KOPT-K1 (cell line): ENCODE results near the gene FAM210B.
"Not testable (repeated sequence)": the region's sequence is repeated elsewhere in the genome, so short reads cannot be mapped to it uniquely, and the experiment has no call there.

Experiments used
- H3K27ac ChIP-seq: fragments of 200-600 bp; sonication (generic); 2 replicates; pipeline ENCODE4 v1.5.1; 2016; ENCODE audit warnings: antibody characterized with exemption, mild to moderate bottlenecking, low read depth, low read length; ENCODE audit not compliant: poor library complexity, severe bottlenecking
- H3K36me3 ChIP-seq: fragments of 200-600 bp; sonication (generic); 2 replicates; pipeline ENCODE4 v1.5.1; 2017; ENCODE audit warnings: antibody characterized with exemption, mild to moderate bottlenecking, low read length, moderate library complexity; ENCODE audit not compliant: insufficient read depth
- H3K9me3 ChIP-seq: fragments of 200-600 bp; sonication (generic); 2 replicates; pipeline ENCODE4 v1.5.1; 2017; ENCODE audit warnings: antibody characterized with exemption, low read length, mild to moderate bottlenecking; ENCODE audit not compliant: insufficient read depth, poor library complexity, severe bottlenecking

FAM210B gene

DNA sequence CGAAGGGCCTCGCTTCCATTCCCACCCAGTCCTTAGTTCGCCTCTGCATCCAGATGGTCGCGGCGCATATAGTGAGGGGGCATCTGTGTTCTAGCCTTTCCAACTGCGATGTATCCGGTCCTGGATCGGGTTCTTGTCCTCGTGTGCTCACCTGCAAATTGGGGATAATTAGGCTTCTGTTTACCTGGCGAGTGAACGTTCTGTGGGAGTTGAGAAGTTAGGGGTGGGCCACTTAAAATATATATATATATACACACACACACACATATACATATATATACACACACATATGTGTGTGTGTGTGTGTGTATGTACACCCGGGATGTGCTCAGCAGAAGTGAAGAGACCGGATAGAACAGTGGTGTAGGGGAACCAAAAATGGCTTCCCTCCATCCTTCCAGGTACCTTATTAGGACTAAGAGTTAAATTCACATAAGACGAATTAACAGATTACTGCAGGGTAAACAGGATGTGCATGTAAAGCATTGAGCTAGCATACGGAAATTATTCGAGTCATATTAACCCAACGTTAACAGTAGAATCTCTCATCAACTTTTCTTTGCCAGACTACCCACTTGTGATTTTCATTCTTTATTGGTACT, 34.2 kb downstream of the FAM210B start:
- Histone ChIP-seq H3K9me3 (no peaks in the 10 kb centered on the region), H3K36me3 (peaks cover 62% of the 10 kb centered on the region), H3K27ac (peak overlapping the region; percentile 90)

DNA sequence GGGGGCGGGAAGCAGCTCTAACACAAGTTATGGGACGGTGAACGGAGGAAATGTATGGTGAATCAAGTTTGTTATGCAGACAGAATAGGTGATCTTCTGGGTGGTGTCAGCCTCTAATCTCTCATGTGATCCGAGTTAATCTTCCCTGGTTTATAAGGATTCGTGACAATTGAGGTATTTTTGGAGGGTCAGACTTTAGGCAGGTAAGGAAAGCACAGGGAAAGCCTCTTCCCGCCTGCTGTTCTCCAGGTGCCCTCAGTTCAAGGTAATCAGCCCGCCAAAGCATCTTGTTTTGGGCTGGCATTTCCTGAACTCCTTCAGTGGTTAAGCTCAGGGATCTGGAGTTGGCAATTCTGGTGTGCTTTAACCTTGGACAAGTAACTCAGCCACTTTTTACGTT, 34.9 kb downstream of the FAM210B start:
- Histone ChIP-seq H3K27ac (peak overlapping the region; percentile 90), H3K9me3 (no peaks in the 10 kb centered on the region), H3K36me3 (peaks cover 62% of the 10 kb centered on the region)

DNA sequence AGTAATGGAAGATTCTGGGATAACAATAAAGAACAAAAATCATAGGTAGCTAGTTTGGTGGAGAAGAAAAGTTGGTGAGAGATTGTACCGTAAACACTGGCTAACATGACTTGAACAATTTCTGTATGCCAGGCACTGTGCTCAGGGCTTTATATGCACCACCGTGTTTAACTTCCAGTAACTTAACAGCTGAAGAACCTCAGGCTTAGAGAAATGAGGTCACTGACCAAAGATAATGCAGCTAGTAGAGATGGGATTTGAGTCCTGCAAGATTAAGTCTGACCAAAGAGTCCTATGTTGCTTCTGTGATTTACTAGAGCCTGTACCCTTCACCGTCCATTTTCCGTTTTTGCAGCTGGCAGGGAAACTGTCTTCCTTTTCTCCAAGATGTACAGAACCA, 36.4 kb downstream of the FAM210B start:
- Histone ChIP-seq H3K36me3 (peaks cover 62% of the 10 kb centered on the region), H3K27ac (no peak overlapping the region), H3K9me3 (no peaks in the 10 kb centered on the region)

DNA sequence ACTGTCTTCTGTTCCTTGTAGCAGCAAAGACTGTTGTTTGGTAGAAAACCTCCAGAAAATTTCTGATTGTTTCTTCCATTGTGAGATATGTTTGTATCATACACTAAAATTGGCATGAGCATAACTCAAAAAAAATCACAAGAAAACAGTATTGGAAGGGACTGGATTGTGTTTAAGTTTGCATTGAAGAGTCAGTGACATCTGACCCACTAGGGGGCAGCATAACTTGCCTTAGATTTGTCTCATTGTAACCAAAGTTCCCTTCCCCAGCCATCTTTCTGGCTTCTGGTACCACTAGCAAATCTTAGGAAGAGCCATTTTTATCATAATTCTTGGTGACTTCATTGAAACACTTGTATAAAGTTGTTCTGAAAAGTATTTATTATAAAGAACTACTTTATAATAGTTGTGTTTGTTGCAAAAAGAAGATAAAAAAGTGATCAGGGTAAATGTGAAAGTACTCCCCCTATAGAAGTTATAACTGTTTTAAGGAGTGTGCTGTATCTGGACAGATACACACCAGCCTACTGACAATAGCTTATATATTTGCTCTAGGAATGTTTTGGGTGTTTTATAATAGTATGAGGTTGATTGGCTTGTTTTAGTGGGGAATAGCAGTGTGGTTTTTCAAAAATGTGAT, 41.3 kb downstream of the FAM210B start:
- no peak overlapping the region for H3K27ac ChIP-seq
- H3K9me3 ChIP-seq, result no peaks in the 10 kb centered on the region
- H3K36me3 ChIP-seq, result peaks cover 100% of the 10 kb centered on the region

DNA sequence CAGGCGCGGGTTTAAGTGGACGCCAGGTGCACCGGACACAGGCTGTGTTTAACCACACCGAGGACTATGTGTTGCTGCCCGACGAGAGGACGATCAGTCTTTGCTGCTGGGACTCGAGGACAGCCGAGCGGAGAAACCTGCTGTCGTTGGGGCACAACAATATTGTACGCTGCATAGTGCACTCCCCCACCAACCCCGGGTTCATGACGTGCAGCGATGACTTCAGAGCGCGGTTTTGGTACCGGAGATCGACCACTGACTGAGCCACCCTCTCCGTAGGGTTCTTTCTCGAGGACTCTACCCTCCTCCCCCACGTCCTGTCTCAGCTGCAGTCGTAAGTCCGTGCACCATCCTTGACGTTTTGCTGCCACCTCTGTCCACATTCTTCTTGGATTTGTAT, 44.7 kb downstream of the FAM210B start:
- H3K36me3 ChIP-seq, result peaks cover 100% of the 10 kb centered on the region
- no peaks in the 10 kb centered on the region for H3K9me3 ChIP-seq
- H3K27ac ChIP-seq, result no peak overlapping the region

DNA sequence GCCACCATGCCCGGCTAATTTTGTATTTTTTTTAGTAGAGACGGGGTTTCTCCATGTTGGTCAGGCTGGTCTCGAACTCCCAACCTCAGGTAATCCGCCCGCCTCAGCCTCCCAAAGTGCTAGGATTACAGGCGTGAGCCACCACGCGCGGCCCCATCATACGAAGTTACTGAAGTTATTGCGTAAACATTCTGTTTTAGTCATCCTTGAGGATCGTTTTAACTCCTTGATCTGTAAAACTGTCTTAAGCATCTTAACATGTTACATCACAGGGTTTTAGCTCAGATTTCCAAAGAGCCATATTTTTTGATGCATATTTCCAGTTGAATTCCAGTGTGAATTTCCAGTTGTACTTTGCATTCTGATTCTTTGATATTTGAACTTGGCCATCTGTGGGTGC, 46.6 kb downstream of the FAM210B start:
- not testable (repeated sequence) for H3K9me3 ChIP-seq, H3K27ac ChIP-seq
- H3K36me3 ChIP-seq, result peaks cover 100% of the 10 kb centered on the region

DNA sequence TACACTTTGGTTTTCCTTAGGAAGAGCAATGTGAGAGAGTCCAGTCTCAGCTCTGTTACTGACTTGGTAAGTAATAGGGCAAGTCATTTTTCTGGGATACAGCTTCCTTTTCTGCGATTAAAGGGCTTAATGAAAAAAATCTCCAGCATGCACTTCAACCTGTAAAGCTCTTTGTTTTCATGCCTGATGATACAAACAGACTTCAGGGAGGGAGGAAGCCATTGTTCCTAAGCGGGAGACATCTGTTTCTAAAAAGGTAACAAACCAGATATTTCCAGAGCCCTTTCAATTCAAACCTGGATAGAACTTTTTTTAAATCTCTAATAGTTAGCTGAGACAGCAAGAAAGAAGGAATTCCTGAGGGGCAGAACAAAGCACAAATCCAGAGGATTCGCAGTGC, 48.1 kb downstream of the FAM210B start:
- H3K36me3 ChIP-seq, result peaks cover 84% of the 10 kb centered on the region
- H3K9me3 ChIP-seq, result no peaks in the 10 kb centered on the region
- no peak overlapping the region for H3K27ac ChIP-seq

DNA sequence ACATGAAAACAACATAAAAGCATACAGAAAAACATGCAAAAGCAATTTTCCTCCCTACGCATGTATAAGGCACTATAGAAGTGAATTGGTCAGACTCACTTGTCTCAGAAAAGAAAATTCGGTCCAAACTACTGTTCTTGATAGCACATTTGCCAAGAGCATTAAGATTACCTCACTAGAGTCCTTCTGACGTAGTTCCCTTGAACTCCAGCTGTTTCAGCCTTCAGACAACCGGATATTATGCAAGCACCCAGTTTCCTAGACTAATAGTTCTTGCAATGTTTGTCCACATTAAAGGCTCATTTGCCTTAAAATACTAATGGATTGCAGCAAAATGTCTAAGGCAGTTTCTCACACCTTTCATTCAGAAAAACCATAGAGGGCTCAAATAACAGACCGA, 50.7 kb downstream of the FAM210B start:
- Histone ChIP-seq H3K27ac (no peak overlapping the region), H3K36me3 (peaks cover 58% of the 10 kb centered on the region), H3K9me3 (no peaks in the 10 kb centered on the region)

DNA sequence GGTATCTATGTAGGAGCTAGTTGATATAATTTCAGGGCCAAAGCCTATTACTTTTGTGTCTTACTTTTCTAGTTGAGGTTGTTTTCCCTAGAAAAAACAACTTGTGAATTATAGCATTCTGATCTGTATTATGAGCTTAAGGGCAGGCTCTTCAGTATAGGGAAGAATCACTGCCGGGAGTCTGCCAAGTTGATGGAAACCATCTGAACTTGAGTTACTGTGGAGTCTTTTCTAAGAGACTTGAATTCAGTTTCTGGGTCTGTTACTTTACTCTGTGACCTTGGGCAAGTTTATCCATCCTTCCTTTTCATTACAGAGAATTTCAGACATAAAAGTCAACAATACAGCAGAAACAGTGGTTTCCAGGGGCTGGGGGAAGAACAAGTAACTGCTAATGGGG, 51.2 kb downstream of the FAM210B start:
- Histone ChIP-seq H3K36me3 (peaks cover 54% of the 10 kb centered on the region), H3K9me3 (no peaks in the 10 kb centered on the region), H3K27ac (no peak overlapping the region)

DNA sequence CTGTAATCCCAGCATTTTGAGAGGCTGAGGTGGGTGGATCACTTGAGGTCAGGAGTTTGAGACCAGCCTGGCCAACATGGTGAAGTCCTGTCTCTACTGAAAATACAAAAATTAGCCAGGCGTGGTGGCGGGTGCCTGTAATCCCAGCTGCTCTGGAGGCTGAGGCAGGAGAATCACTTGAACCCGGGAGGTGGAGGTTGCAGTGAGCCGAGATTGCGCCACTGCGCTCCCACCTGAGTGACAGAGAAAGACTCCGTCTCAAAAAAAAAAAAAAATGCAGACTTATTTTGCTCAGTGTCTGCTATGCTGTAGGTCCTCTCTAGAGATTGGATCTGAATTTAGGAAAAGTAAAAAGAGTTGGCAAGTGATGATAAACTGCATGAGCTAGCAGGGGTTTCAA, 52.5 kb downstream of the FAM210B start:
- peaks cover 42% of the 10 kb centered on the region for H3K36me3 ChIP-seq
- H3K9me3 ChIP-seq, result not testable (repeated sequence)
- H3K27ac ChIP-seq, result peak overlapping the region; percentile 62

DNA sequence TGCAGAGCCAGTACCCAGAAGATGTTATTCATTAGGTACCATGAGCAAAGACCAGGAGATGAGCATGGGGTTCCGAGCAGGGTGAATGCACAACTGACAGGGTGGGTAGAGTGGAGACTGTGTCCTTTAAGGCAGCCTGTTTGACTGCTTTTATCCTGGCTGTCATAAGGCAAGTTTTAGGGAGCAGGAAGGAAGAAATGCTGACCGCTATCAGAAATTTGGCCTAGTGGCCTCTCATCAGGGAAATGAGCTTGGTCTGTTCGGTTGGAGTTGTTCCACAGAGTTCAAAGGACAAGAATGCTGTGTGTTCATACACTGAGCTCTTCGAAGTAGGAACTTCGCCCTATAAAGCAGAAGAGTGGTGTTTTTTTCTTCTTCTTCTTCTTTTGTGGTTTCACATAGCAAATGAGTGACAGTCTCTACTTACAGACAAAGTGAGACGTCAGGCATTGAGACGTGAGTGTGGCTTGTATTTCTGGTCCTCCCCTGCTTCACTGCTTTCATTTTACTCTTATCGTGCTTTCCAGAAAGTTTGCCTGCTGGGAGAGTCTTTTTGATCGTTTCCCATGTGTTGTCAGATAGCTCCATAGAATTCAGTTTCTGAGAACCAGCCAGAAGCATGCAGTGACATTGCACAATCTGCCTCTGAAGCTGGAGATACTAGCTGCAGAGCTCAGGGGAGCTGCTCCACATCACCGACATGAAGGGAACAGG, 53.1 kb downstream of the FAM210B start, which contains the start of gene CASS4:
CASS4 (plus strand) TSS at position 502 of the 714 bp plus-strand sequence; CDS start at position 701, 199 bp downstream.
- Histone ChIP-seq H3K27ac (peak within 1 kb of the TSS; percentile 62), H3K9me3 (no peaks in the 10 kb centered on the region), H3K36me3 (peaks cover 40% of the 10 kb centered on the region)

DNA sequence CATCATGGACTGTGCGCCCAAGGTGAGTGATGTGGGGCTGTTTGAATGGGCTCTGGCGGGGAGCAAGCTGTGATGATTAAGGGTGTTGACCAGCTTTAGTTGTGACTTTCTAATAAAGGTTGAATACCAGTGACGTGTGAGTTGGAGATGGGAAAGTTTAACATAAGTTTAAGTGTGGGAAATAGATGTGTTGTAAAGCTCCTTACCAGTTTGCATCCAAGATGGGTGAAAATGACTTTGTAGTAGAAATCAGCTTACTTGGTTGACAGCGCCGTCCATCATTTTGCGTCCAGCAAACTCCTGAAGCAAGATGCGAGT, 53.7 kb downstream of the FAM210B start:
- Histone ChIP-seq H3K27ac (peak overlapping the region; percentile 62), H3K9me3 (no peaks in the 10 kb centered on the region), H3K36me3 (peaks cover 35% of the 10 kb centered on the region)

DNA sequence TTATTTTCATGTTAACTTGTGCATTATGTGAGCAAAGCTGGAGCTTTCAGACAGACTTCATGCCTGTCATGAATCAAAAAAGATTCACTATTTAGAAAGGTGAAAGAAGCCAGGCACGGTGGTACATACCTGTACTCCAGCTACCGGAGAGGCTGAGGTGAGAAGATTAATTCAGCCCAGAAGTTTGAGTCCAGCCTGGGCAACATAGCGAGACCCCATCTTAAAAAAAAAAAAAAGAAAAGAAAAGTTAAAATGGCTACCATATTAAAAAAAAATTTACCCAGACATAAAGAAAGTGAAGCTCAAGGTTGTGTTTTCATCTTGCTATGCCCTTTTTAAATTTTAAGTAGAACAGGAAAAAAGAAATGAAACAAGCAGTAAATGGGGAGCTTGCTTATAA, 54.2 kb downstream of the FAM210B start:
- Histone ChIP-seq H3K9me3 (no peaks in the 10 kb centered on the region), H3K36me3 (peaks cover 33% of the 10 kb centered on the region), H3K27ac (peak overlapping the region; percentile 62)

DNA sequence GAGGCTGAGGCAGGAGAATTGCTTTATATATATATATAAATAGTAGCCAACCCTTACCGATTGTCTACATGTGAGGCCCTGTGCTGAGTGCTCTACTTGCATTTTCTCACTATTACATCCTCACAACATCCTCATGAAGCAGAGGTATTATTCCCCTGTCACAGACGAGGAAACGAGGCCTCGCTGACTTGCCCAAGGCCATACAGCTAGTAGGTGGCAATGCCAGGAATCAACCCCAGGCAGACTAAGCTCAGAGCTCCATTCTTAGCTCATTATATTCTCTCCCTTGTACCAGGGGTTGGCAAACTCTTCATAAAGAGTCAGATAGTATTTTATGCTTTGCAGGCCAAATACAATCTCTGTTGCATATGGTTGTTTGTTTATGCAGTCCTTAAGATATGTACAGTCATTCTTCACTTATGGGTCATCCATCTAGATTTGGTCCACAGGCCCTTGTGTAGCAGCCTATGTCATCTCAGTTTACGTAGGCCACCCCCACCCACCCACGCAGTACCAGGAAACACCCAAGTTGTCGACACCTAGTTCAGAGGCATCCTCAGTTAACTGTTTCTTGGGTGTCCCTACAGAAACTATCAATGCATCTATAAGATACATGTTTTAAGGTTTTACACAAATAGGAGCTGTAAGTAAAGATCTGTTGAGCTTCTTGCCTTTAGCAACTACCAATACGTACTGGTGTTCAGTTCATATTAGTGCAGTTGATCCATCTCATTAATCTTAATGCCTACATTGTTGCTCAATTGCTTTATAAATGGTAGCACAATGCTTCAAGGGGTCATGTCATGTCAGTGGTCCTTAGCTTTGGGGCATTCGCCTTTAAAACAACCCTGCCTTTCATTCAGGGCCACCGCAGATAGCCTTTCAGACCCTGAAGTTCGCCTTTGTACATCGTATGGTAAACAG, 56.3 kb downstream of the FAM210B start:
- H3K36me3 ChIP-seq, result peaks cover 14% of the 10 kb centered on the region
- no peak overlapping the region for H3K27ac ChIP-seq
- H3K9me3 ChIP-seq, result no peaks in the 10 kb centered on the region

DNA sequence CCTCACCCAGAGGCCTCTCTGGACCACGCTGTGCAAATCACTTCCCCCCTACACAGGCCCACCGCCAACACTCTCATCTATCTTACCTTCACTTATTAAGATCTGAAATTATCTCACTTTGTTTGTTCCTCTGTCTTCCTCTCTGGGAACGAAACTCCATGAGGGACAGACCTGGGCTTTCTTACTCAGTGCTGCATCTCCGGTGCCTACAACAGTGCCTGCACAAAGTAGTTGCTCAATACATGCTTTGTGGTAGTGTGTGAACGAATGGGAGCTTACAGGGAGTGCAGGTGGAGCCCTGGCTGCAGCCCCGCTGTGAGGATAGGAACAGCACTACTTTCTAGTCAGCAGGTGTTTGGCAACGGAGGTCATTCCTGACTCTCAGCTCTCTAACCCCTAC, 58.6 kb downstream of the FAM210B start:
- H3K27ac ChIP-seq, result no peak overlapping the region
- peaks cover 11% of the 10 kb centered on the region for H3K36me3 ChIP-seq
- H3K9me3 ChIP-seq, result no peaks in the 10 kb centered on the region
